LNCaP clone FGC (cell line): ENCODE measurements around the gene GPR150.

Source experiments
- DNase-seq: peaks from one replicate; pipeline ENCODE4 v3.0.0-alpha.2; 2011; ENCODE audit warnings: low read depth
- H3K4me3 ChIP-seq: 2 replicates; pipeline ENCODE4 v1.5.1; 2011; ENCODE audit warnings: mild to moderate bottlenecking, low read depth, low read length, control low read depth
- TF ChIP-seq, protein P1 (sequence below): IDR thresholded peaks from 2 replicates; pipeline ENCODE4 v1.5.1; 2012; ENCODE audit warnings: mild to moderate bottlenecking; ENCODE audit not compliant: control insufficient read depth, insufficient read depth; ENCODE audit errors: extremely low read depth

Gene GPR150

DNA sequence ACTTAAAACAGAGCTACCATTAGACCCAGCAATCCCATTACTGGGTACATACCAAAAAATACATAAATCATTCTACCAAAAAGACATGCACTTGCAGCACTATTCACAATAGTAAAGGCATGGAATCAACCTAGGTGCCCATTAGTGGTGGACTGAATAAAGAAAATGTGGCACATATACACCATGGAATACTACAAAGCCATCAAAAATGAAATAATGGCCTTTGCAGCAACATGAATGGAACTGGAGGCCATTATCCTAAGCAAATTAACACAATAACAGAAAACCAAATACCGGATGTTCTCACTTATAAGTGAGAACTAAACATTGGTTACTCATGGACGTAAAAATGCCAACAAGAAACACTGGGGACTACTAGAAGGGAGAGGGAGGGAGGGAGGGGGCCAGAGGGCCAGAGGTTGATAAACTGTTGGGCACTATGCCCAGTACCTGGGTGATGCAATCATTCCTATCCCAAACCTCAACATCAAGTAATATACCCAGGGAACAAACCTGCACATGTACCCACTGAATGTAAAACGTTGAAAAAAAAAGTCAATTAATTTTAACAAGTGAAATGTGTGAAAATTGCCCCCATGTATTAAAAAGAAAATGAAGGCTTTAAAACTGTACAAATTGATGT, 24.5 kb upstream of the GPR150 start:
- TF ChIP-seq, protein P1, sequence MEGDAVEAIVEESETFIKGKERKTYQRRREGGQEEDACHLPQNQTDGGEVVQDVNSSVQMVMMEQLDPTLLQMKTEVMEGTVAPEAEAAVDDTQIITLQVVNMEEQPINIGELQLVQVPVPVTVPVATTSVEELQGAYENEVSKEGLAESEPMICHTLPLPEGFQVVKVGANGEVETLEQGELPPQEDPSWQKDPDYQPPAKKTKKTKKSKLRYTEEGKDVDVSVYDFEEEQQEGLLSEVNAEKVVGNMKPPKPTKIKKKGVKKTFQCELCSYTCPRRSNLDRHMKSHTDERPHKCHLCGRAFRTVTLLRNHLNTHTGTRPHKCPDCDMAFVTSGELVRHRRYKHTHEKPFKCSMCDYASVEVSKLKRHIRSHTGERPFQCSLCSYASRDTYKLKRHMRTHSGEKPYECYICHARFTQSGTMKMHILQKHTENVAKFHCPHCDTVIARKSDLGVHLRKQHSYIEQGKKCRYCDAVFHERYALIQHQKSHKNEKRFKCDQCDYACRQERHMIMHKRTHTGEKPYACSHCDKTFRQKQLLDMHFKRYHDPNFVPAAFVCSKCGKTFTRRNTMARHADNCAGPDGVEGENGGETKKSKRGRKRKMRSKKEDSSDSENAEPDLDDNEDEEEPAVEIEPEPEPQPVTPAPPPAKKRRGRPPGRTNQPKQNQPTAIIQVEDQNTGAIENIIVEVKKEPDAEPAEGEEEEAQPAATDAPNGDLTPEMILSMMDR: no peak
- DNase-seq: no peak
- H3K4me3 ChIP-seq: no peak overlapping the region

DNA sequence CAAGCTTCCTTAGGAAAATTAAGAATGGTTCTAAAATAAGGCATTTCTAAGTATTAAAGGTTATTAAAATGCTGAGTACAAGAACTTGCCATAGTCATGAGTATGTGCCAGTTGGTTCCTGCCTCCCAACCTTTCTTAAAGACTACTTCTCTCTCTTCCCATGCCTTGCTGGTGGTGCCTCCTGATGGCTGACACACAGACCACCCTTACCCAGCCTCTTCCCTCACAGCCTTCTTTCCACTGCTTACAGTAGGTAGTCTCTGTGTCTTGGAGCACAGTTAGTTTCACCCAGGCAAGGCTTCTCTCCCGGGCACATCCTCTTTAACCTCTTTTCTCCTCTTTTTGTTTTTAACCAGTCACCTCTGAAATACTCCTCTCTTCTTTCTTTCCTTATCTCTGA, 20.6 kb upstream of the GPR150 start:
- TF ChIP-seq, protein P1: no peak
- no peak overlapping the region for H3K4me3 ChIP-seq
- no peak for DNase-seq

DNA sequence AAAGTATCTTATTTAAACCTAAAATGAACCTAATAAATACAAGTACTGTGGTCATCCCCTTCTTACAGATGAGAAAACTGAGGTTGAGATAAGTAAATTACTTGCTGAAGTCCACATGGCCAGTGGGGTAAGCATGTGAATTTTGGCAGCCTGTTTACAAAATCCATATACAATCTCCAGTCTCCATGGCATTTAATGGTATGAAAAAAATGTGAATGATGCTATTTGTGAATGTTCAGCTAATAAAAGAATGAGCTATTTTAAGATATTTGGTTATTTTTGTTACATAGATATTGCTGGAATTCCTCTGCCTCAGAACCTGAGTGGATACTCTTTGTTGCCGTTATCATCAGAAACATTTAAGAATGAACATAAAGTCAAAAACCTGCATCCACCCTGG, 19.3 kb upstream of the GPR150 start:
- DNase-seq: no peak
- TF ChIP-seq, protein P1: no peak
- H3K4me3 ChIP-seq: no peak overlapping the region

DNA sequence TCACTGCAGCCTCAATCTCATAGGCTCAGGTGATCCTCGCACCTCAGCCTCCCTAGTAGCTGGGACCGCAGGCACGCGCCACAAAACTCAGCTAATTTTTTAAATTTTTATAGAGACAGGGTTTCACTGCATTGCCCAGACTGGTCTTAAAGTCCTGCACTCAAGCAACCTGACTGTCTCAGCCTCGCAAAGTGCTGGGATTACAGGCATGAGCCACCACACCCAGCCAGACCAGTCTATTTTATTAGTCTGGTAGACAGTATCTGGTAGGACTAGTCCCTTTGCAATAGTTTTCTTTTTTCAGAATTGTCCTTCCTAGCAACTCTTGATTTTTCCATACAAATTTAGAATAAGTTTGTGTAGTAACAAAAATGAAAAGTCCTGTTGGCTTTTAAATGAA, 14.1 kb upstream of the GPR150 start:
- DNase-seq: peak; percentile 28
- TF ChIP-seq, protein P1: no peak

DNA sequence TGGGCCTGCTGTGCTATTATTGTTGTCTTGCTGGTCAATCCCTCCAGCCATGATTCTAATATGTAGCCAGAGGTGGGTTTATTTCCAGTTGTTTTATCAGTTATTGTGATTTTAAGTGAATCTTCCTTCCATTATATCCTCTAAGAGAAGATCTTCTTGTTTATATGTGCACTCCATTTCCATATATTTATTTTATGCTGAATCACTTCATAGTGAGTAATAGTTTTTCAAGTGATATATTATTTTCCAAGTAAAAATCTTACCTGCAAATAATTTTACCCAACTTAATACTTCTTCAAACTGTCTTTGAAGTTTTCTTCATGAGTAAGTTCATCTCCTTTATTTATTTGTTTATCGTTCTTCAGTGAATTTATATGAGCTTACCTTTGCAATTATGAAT, 13.5 kb upstream of the GPR150 start:
- no peak for DNase-seq
- no peak overlapping the region for H3K4me3 ChIP-seq
- TF ChIP-seq, protein P1: no peak

More for the DNA sequence above, 14.1 kb upstream of the GPR150 start:
- H3K4me3 ChIP-seq: no peak overlapping the region

DNA sequence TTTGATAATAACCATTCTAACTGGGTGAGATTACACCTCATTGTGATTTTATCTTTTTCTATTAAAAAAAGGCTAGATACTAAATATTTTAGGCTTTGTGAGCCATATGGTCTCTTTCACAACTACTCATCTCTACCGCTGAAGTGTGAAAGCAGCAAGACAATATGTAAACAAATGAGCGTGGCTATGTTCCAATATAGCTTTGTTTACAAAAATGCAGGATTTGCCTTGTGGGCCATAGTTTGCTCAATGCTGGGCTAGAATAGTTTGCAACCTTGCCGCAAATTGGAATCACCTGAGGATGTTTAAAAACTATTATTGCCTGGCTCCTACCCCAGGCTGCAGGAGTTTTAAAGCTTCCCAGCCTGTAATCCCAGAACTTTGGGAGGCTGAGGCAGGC, 10.2 kb upstream of the GPR150 start:
- DNase-seq: peak; percentile 17
- TF ChIP-seq, protein P1: no peak
- H3K4me3 ChIP-seq: no peak overlapping the region

DNA sequence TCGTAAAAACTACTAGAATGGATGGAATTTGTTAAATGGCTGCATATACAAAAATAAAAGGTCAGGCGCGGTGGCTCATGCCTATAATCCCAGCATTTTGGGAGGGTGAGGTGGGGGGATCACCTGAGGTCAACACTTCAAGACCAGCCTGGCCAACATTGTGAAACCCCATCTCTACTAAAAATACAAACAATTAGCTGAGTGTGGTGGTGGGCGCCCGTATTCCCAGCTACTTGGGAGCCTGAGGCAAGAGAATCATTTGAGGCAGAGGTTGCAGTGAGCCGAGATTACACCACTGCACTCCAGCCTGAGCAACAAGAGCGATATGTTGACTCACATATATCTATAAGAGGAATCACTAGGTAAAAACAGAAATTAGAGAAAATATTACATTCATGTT, 9.3 kb upstream of the GPR150 start:
- TF ChIP-seq, protein P1: no peak
- no peak overlapping the region for H3K4me3 ChIP-seq

More for the DNA sequence above, 9.3 kb upstream of the GPR150 start:
- DNase-seq: no peak
